Purkinje cell (primary cell): ENCODE measurements around the gene NCF4. TPM values are rescaled to one million over a fixed set of nuclear protein-coding genes. Genes with fewer than 3 reads are reported as not detected.

ENCODE experiments used
- polyA plus RNA-seq: library from polyadenylated mRNA; unstranded; fragments of >200 nt; fragmentation: Nextera tagmentation; gene quantifications from 2 replicates; pipeline ENCODE4 v1.2.1, GENCODE V29; 2014

Gene NCF4
- polyA plus RNA-seq, result 1.2 TPM in 1 of 2 replicates, not detected in the other

DNA sequence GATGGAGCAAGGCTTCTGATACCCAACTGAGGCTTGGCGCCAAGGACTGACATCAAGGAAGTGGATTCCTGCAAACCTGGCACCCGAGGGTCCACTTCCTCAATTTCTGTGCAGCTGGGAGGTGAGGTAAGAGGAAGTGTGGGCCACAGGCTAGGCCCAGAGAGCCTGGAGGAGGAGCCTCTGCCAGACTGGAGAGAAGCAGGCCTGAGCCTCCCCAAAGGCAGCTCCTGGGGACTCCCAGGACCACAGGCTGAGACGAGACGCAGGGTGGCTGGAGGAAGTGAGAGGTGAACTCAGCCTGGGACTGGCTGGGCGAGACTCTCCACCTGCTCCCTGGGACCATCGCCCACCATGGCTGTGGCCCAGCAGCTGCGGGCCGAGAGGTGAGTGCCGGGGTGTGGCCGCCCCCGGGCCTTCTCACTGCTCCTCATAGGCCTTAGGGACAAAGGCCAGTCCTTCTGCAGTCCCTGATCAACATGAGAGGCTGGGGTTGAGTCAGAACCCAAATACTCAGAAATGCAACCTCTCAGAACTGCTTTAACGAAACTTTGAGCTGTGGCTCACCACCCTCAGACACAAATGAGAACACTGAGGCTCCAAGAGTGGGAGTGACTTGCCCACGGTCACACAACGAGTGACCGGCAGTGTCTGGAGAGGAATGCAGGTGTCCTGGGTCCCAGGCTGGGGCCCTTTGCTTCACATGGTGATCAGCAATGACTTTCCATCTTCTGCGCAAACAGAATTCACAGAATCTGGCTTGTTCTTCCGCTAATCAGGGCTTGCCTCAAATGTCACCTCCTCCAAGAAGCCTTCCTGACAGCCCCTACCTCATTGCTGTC lies at the start of gene NCF4:
Gene NCF4, plus strand, starts transcription at position 186 of the 839 bp plus-strand sequence. Its CDS starts 166 bp downstream, at position 352.

DNA sequence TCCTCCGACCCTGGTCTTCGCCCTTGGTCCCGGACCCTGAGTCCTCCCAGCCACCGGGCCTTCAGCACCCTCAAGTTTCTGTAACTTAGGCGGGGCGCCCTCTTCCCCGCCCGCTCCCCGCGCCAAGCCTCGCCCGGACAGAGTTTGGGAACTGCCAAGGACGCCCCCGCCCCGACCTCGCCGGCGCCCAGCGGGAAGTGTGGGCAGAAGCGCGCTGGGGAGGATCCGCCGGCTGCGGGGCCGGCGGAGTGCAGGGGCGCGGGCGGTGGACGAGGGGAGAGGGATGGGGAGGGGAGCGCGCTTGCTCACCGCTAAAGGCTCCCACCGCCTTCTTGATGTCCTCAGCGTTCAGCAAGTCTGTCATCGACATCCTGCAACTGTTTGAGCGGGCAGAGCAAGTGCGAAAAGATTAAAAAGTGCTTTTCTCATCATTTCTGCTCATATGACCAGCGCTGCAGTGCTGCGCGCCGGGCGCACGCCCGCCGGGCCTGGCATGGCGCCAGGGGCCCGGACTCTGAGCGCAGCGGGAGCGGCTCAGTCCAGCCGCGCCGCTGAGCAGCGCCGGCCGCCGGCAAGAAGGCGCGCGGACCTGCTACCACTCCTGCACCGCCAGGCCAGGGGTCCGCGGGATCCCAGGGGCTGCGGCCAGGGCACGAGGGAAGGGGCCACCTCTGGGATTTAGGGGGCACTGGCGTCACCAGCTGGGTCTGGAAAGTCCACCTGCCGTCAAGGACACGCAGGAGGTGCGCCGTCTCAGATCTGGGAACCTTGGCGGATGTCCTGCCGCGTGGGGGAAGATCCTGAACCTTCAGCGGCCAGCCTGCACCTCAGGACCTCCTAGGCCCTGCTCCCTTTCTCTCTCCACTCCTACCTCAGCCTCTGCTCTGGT lies 43.9 kb upstream of the NCF4 start, which contains the start of gene PVALB:
Gene PVALB, minus strand, starts transcription at position 400 of the 889 bp plus-strand sequence. Its CDS starts 30 bp downstream, at position 370.

DNA sequence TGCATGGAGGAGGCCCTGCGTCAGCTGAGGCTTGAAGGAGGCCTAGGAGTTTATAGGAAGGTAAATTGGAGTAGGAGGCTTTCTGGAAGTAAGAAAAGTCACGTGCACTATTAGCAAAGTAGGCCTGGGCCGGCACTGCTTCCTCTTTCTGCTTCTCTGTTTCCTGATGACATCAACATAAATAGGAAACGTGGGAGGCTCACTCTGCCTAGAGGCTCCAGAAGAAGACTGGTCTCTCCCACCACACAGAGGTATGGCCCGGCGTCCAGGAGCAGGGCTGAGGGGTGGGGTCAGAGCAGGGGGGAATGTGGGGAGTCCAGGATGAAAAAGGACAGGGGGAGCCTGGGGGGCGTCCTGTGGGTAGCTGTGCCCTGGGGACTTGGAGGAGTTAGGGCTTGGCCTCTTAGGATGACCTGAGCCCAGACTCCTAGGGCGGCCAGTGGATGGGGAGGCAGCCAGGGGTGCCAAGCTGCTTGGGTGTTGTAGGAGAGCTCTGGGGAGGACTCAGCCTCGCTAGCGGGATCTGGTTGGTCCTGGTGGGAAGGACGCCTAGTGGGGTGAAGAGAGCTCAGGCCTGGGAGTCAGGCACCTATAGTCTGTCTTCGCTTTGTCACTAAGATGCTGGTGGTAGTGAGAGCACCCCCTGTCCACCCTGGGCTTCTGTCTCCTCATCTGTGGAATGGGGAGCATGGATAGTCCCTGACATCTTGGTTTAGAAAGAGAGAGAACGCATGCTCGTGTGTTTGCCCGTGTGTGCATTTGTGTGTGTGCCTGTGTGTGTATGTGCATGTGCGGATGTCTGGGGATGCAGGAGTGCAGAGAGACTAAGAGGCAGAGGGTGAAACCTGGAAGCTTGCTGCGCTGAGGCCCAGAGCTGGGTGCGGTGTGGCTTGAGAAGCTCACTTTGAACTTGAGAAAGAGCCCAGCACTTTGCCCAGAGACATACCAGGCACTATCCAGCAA lies 52.9 kb downstream of the NCF4 start, which contains the start of gene CSF2RB:
Gene CSF2RB, plus strand, starts transcription at position 202 of the 963 bp plus-strand sequence. CDS start 8,580 bp downstream, outside the sequence.

Other genes starting within 250 kb of the NCF4 start
- gene CACNG2, start 157.3 kb upstream of the NCF4 start, polyA plus RNA-seq, result 9.2 and 17.6 TPM in 2 replicates
- 48.3 and 68.6 TPM in 2 replicates for gene IFT27, start 84.9 kb upstream of the NCF4 start, polyA plus RNA-seq
- gene PVALB, start 44.0 kb upstream of the NCF4 start, polyA plus RNA-seq, result 21,664 and 27,916 TPM in 2 replicates
- not detected in 2 replicates for gene CSF2RB, start 52.6 kb downstream of the NCF4 start, polyA plus RNA-seq
- 5.8 and 9.8 TPM in 2 replicates for gene TST, start 158.4 kb downstream of the NCF4 start, polyA plus RNA-seq
- 0.19 and 3.0 TPM in 2 replicates for gene MPST, start 158.7 kb downstream of the NCF4 start, polyA plus RNA-seq
- 0.99 and 4.5 TPM in 2 replicates for gene KCTD17, start 190.7 kb downstream of the NCF4 start, polyA plus RNA-seq
- gene TMPRSS6, start 248.7 kb downstream of the NCF4 start, polyA plus RNA-seq, result not detected in 2 replicates